B cell (primary cell): ENCODE data around the gene SGPL1. TPM values are rescaled to one million over a fixed set of nuclear protein-coding genes. Genes with fewer than 3 reads are reported as not detected.

Experiments
- ATAC-seq: fragments of 200-7000 bp; cut with Tn5 transposase; one replicate; pipeline ENCODE4 v1.10.0; 2021; ENCODE audit warnings: low read depth, mild to moderate bottlenecking, moderate number of reproducible peaks, moderate library complexity
- CTCF ChIA-PET: fragments of 350-600 bp; sonication (Branson Sonifier 250); formaldehyde crosslinking; loops from one replicate; lab custom pipeline; 2021; ENCODE audit warnings: antibody characterized with exemption, inconsistent platforms; lab: Charles Lee
- POLR2A ChIA-PET: fragments of 350-600 bp; sonication (Branson Sonifier 250); formaldehyde crosslinking; loops from one replicate; lab custom pipeline; 2021; ENCODE audit warnings: antibody characterized with exemption; lab: Charles Lee
- DNase-seq: peaks from one replicate; pipeline ENCODE4 v3.0.0; 2013
- H2AFZ ChIP-seq: 2 replicates; pipeline ENCODE4 v1.6.1; 2012; ENCODE audit warnings: mild to moderate bottlenecking, low read depth, low read length; ENCODE audit not compliant: insufficient read depth, poor library complexity, severe bottlenecking
- H3K27ac ChIP-seq, 2 donors: 1 replicate in 1 of 2; 2 replicates in 1 of 2; pipeline ENCODE4 v1.5.1; 2012 to 2013; ENCODE audit warnings: low read length in 2 of 2, mild to moderate bottlenecking in 2 of 2, moderate library complexity in 1 of 2
- H3K27me3 ChIP-seq, 4 experiments: fragments of 200-600 bp in 1 of 4; sonication (generic) in 1 of 4; replicated peaks in 1 of 4; 1 replicate in 2 of 4; 2 replicates in 2 of 4; pipeline versions ENCODE4 v1.6.1 to v1.7.0; 2013 to 2016; ENCODE audit warnings: low read length in 3 of 4, mild to moderate bottlenecking in 2 of 4, mixed read lengths in 1 of 4, moderate library complexity in 1 of 4; ENCODE audit not compliant: insufficient read depth in 4 of 4, control insufficient read depth in 3 of 4; ENCODE audit errors: control extremely low read depth in 1 of 4
- H3K36me3 ChIP-seq, 2 experiments: replicated peaks in 1 of 2; 1 replicate in 1 of 2; 2 replicates in 1 of 2; pipeline versions ENCODE4 v1.6.1 to v1.7.1; 2013; ENCODE audit warnings: low read length in 1 of 2; ENCODE audit not compliant: insufficient read depth in 2 of 2, control insufficient read depth in 1 of 2; ENCODE audit errors: control extremely low read depth in 1 of 2, extremely low read depth in 1 of 2
- H3K4me1 ChIP-seq, 2 donors: fragments of 200-600 bp in 1 of 2; sonication (generic) in 1 of 2; 1 replicate in 1 of 2; 2 replicates in 1 of 2; pipeline versions ENCODE4 v1.5.1 to v1.6.1; 2013 to 2017; ENCODE audit warnings: low read length in 2 of 2; ENCODE audit not compliant: control insufficient read depth in 2 of 2, insufficient read depth in 2 of 2
- H3K4me2 ChIP-seq: replicated peaks from 2 replicates; pipeline ENCODE3; 2012; ENCODE audit warnings: mild to moderate bottlenecking, low read depth, low read length; ENCODE audit not compliant: poor library complexity, severe bottlenecking
- H3K4me3 ChIP-seq, 5 experiments: fragments of 200-600 bp in 1 of 5; sonication (generic) in 1 of 5; 1 replicate in 3 of 5; 2 replicates in 2 of 5; pipeline versions ENCODE4 v1.5.1 to v1.7.0; 2011 to 2016; ENCODE audit warnings: low read length in 4 of 5, mild to moderate bottlenecking in 4 of 5, low read depth in 2 of 5, control low read depth in 1 of 5, moderate library complexity in 1 of 5; ENCODE audit not compliant: insufficient read depth in 1 of 5; ENCODE audit errors: control extremely low read depth in 1 of 5, extremely low read depth in 1 of 5
- H3K79me2 ChIP-seq: fragments of 200-600 bp; sonication (generic); one replicate; pipeline ENCODE4 v1.6.0; 2016; ENCODE audit warnings: low read length; ENCODE audit not compliant: control insufficient read depth, insufficient read depth
- H3K9ac ChIP-seq: fragments of 200-600 bp; sonication (generic); 2 replicates; pipeline ENCODE4 v1.6.1; 2017; ENCODE audit warnings: mild to moderate bottlenecking, low read length, moderate library complexity
- H3K9me3 ChIP-seq, 3 donors: one replicate each; pipeline versions ENCODE4 v1.6.1 to v1.7.1; 2013; ENCODE audit warnings: low read length in 2 of 3; ENCODE audit not compliant: control insufficient read depth in 2 of 3, insufficient read depth in 1 of 3; ENCODE audit errors: control extremely low read depth in 1 of 3
- H4K20me1 ChIP-seq: 2 replicates; pipeline ENCODE4 v1.6.0; 2012; ENCODE audit warnings: mild to moderate bottlenecking, low read length; ENCODE audit not compliant: insufficient read depth, control insufficient read depth, poor library complexity, severe bottlenecking
- H3K27ac Mint-ChIP-seq: one replicate; pipeline ENCODE4 v1.8.0; 2021; ENCODE audit warnings: mixed read lengths
- H3K27me3 Mint-ChIP-seq: one replicate; pipeline ENCODE4 v1.8.0; 2021; ENCODE audit warnings: mixed read lengths
- H3K4me1 Mint-ChIP-seq: one replicate; pipeline ENCODE4 v1.8.0; 2021; ENCODE audit warnings: mixed read lengths
- H3K4me3 Mint-ChIP-seq: one replicate; pipeline ENCODE4 v1.8.0; 2021; ENCODE audit warnings: mixed read lengths
- H3K9me3 Mint-ChIP-seq: one replicate; pipeline ENCODE4 v1.8.0; 2022; ENCODE audit warnings: mixed read lengths; ENCODE audit not compliant: insufficient read depth
- EZH2 ChIP-seq: IDR thresholded peaks from 2 replicates; pipeline ENCODE4 v1.6.1; 2012; ENCODE audit warnings: borderline replicate concordance, low read depth, mild to moderate bottlenecking, moderate library complexity, low read length; ENCODE audit not compliant: insufficient read depth, poor library complexity, severe bottlenecking
- WGBS: methylation state at CpG from one replicate; pipeline ENCODE4 v1.1.5; 2013; ENCODE audit warnings: missing lambda C conversion rate; ENCODE audit not compliant: insufficient coverage; 5-methylcytosine and 5-hydroxymethylcytosine counted together
- intact Hi-C: fragments of 100-400 bp; cut with micrococcal nuclease; formaldehyde crosslinking; loops from one replicate; pipeline ENCODE4 v1.10.0; 2022
- polyA plus RNA-seq: library from polyadenylated mRNA; depleted of rRNA; stranded (reverse); fragments of >200 nt; gene quantifications from 2 replicates; pipeline ENCODE4 v1.2.3, GENCODE V29; 2012
- total RNA-seq, 2 donors: library from RNA; stranded (reverse); fragments of 120-200 nt in 1 of 2; gene quantifications; 1 replicate in 1 of 2; 2 replicates in 1 of 2; pipeline versions ENCODE4 v1.2.3 to v1.2.4, GENCODE V29; 2013 to 2022
- TF ChIP-seq, protein P1 (sequence below): fragments of 200-600 bp; IDR thresholded peaks from one replicate; pipeline ENCODE4 v1.8.0; 2022; ENCODE audit warnings: antibody characterized with exemption, mild to moderate bottlenecking

The SGPL1 gene
- total and polyA plus RNA-seq, 2 donors (not counting 1 experiment from before 2014, with no cell fraction given): 9.1 to 46.2 TPM

GRCh38 chr10:70891627-70892026 is 75.9 kb downstream of the SGPL1 start:
- no peaks in the 10 kb centered on the region for H3K9me3 Mint-ChIP-seq
- H3K4me1 ChIP-seq: peaks cover 5 to 11% of the 10 kb centered on the region in 2 donors
- H3K4me3 ChIP-seq: no peak overlapping the region
- DNase-seq: no peak
- ChIA-PET CTCF (interaction anchor here (1.6 to 2.0 kb wide), 2 partner anchors 9 to 11 kb away, joined by 4 to 8 read pairs; no protein-coding TSS in a partner anchor), POLR2A (no interaction called here)
- H3K27ac Mint-ChIP-seq: no peak overlapping the region
- peaks cover 5% of the 10 kb centered on the region for H3K4me1 Mint-ChIP-seq
- no peak overlapping the region for H3K9ac ChIP-seq
- no peak for TF ChIP-seq EZH2
- TF ChIP-seq, protein P1, sequence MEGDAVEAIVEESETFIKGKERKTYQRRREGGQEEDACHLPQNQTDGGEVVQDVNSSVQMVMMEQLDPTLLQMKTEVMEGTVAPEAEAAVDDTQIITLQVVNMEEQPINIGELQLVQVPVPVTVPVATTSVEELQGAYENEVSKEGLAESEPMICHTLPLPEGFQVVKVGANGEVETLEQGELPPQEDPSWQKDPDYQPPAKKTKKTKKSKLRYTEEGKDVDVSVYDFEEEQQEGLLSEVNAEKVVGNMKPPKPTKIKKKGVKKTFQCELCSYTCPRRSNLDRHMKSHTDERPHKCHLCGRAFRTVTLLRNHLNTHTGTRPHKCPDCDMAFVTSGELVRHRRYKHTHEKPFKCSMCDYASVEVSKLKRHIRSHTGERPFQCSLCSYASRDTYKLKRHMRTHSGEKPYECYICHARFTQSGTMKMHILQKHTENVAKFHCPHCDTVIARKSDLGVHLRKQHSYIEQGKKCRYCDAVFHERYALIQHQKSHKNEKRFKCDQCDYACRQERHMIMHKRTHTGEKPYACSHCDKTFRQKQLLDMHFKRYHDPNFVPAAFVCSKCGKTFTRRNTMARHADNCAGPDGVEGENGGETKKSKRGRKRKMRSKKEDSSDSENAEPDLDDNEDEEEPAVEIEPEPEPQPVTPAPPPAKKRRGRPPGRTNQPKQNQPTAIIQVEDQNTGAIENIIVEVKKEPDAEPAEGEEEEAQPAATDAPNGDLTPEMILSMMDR: no peak
- no peaks in the 10 kb centered on the region for H4K20me1 ChIP-seq
- no peak overlapping the region for H3K27ac ChIP-seq
- H3K79me2 ChIP-seq: no peaks in the 10 kb centered on the region
- no peak for ATAC-seq
- no peak overlapping the region for H3K4me3 Mint-ChIP-seq
- H3K27me3 Mint-ChIP-seq: peaks cover 13% of the 10 kb centered on the region
- H2AFZ ChIP-seq: no peak overlapping the region
- H3K4me2 ChIP-seq: no peak overlapping the region
- peaks cover 0 to under 1% (median 0%) of the 10 kb centered on the region in 4 experiments for H3K27me3 ChIP-seq
- no peaks in the 10 kb centered on the region for H3K36me3 ChIP-seq
- no CpG with 5 or more reads among the region's 1 CpG for WGBS
- intact Hi-C loops: no loop called here
- H3K9me3 ChIP-seq: no peaks in the 10 kb centered on the region

DNA sequence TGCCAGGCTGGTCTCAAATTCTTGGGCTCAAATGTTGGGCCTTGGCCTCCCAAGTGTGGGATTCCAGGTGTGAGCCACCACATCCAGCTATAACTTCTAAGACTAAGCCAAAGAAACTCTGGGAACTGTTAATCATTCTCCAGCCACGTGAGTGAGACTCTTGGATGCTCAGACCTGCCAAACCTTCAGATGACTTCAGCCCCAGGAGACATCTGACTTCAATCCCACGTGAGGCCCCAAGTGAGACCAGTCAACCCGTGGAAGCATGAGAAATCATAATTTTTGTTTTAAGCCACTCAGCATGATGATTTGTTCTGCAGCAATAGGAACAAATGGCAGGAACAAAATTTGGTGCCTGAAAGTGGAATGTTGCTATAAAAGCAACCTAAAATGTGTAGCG is 76.9 kb downstream of the SGPL1 start:
- no peak overlapping the region for H3K4me3 ChIP-seq
- H3K27me3 ChIP-seq: peaks cover 0 to 5% (median 0%) of the 10 kb centered on the region in 4 experiments
- Mint-ChIP-seq H3K27me3 (peaks cover 13% of the 10 kb centered on the region), H3K9me3 (no peaks in the 10 kb centered on the region), H3K4me1 (peaks cover 5% of the 10 kb centered on the region), H3K4me3 (no peak overlapping the region), H3K27ac (no peak overlapping the region)
- WGBS: 86% methylated on average over 3 of the region's 4 CpGs
- no peak overlapping the region for H3K4me2 ChIP-seq
- no peak for TF ChIP-seq EZH2
- TF ChIP-seq, protein P1: no peak
- ChIA-PET CTCF (interaction anchor here (1.6 to 2.0 kb wide), 2 partner anchors 8 kb away, joined by 4 read pairs; no protein-coding TSS in a partner anchor), POLR2A (no interaction called here)
- intact Hi-C loops: no loop called here
- H3K27ac ChIP-seq: no peak overlapping the region
- ATAC-seq (no peak), DNase-seq (no peak)
- H3K9ac ChIP-seq: no peak overlapping the region
- H3K9me3 ChIP-seq: no peaks in the 10 kb centered on the region
- no peaks in the 10 kb centered on the region for H4K20me1 ChIP-seq
- H2AFZ ChIP-seq: no peak overlapping the region
- no peaks in the 10 kb centered on the region for H3K79me2 ChIP-seq
- H3K4me1 ChIP-seq: peaks cover 5 to 7% of the 10 kb centered on the region in 2 donors
- H3K36me3 ChIP-seq: no peaks in the 10 kb centered on the region
